ENCODE data around the gene CORO7. TPM values are rescaled to one million over a fixed set of nuclear protein-coding genes. Genes with fewer than 3 reads are reported as not detected.

CORO7 gene
- 15.7 to 20.1 TPM (median 19.3 TPM) in 5 replicates for total RNA-seq (2022; extraction: Qiagen RNA extraction)

GRCh38 chr16:4416200-4417032 is at the start of gene CORO7:
Gene CORO7 (minus strand): TSS chr16:4416596. CDS start chr16:4416518, 78 bp downstream.

GRCh38 chr16:4425378-4426020 is 9.1 kb upstream of the CORO7 start, which contains the start of gene DNAJA3:
Gene DNAJA3 (plus strand): TSS chr16:4425868. CDS start chr16:4425882, 14 bp downstream.

GRCh38 chr16:4371357-4372000 is 44.9 kb downstream of the CORO7 start, which contains the start of gene VASN:
Gene VASN (plus strand): TSS chr16:4371848. CDS start chr16:4380878, 9,030 bp downstream.

GRCh38 chr16:4350787-4351659 is 65.4 kb downstream of the CORO7 start, which contains the start of gene PAM16:
Gene PAM16 (minus strand): TSS chr16:4351321. CDS start chr16:4351234, 87 bp downstream.

GRCh38 chr16:4315186-4316107 is 100.9 kb downstream of the CORO7 start, which contains the start of gene GLIS2:
Gene GLIS2 (plus strand): TSS chr16:4316067. CDS start chr16:4332281, 16,214 bp downstream.

Other genes with a start within 250 kb of the CORO7 start
- gene SRL, start 174.5 kb downstream of the CORO7 start, total RNA-seq (2022; extraction: Qiagen RNA extraction): 0.03 to 0.06 TPM (median 0.03 TPM) in 3 of 5 replicates, not detected in the others
- 12.3 to 19.9 TPM (median 16.7 TPM) in 5 replicates for gene TFAP4, start 143.6 kb downstream of the CORO7 start, total RNA-seq (2022; extraction: Qiagen RNA extraction)
- gene GLIS2, start 100.5 kb downstream of the CORO7 start, total RNA-seq (2022; extraction: Qiagen RNA extraction): 21.3 to 28.3 TPM (median 25.8 TPM) in 5 replicates
- 63.5 to 78.0 TPM (median 70.8 TPM) in 5 replicates for gene PAM16, start 65.3 kb downstream of the CORO7 start, total RNA-seq (2022; extraction: Qiagen RNA extraction)
- gene VASN, start 44.7 kb downstream of the CORO7 start, total RNA-seq (2022; extraction: Qiagen RNA extraction): 3.3 to 6.1 TPM (median 5.8 TPM) in 5 replicates
- gene DNAJA3, start 9.3 kb upstream of the CORO7 start, total RNA-seq (2022; extraction: Qiagen RNA extraction): 52.8 to 69.1 TPM (median 67.9 TPM) in 5 replicates
- gene NMRAL1, start 58.0 kb upstream of the CORO7 start, total RNA-seq (2022; extraction: Qiagen RNA extraction): 42.9 to 48.2 TPM (median 47.4 TPM) in 5 replicates
- 59.8 to 67.5 TPM (median 63.6 TPM) in 5 replicates for gene HMOX2, start 59.8 kb upstream of the CORO7 start, total RNA-seq (2022; extraction: Qiagen RNA extraction)
- 12.4 to 15.9 TPM (median 13.8 TPM) in 5 replicates for gene CDIP1, start 122.2 kb upstream of the CORO7 start, total RNA-seq (2022; extraction: Qiagen RNA extraction)
- gene C16orf96, start 139.7 kb upstream of the CORO7 start, total RNA-seq (2022; extraction: Qiagen RNA extraction): 0.03 to 0.06 TPM (median 0.05 TPM) in 3 of 5 replicates, not detected in the others
- 36.4 to 66.1 TPM (median 59.6 TPM) in 5 replicates for gene UBALD1, start 198.3 kb upstream of the CORO7 start, total RNA-seq (2022; extraction: Qiagen RNA extraction)
- 34.3 to 43.9 TPM (median 40.1 TPM) in 5 replicates for gene MGRN1, start 208.2 kb upstream of the CORO7 start, total RNA-seq (2022; extraction: Qiagen RNA extraction)